ENCODE results near the gene GNGT1. TPM values are rescaled to one million over a fixed set of nuclear protein-coding genes. Genes with fewer than 3 reads are reported as not detected.

The GNGT1 gene
- polyA plus RNA-seq, 2 of the 4 experiments (the other 2 are of a cell fraction): not detected

GRCh38 chr7:93949423-93949822 is 43.1 kb downstream of the GNGT1 start:
- ChIA-PET CTCF (interaction anchor here (1.1 kb wide), 1 partner anchor 9 kb away, joined by 4 read pairs; no protein-coding TSS in a partner anchor), POLR2A (no interaction called here)
- whole genome bisulfite sequencing (ENCODE audit: missing lambda C conversion rate): 28% methylated on average over 1 of the region's 1 CpG
- ATAC-seq (peak; percentile 76 to 80; a peak in 5 of 6 replicates), FAIRE-seq (peak; percentile 54), DNase-seq (ENCODE audit: low read depth in 1 of 2, low spot score in 1 of 2) (peak; percentile 11 to 45)
- peak overlapping the region; percentile 47 to 51; a peak in 4 of 6 replicates for H3K27ac ChIP-seq
- peak overlapping the region; percentile 41 for H3K4me2 ChIP-seq
- no peak for TF ChIP-seq FOSB (CRISPR knock-in tag; IDR thresholded peaks at IDR 0.05)
- TF ChIP-seq JUN (IDR thresholded peaks at IDR 0.05): no peak
- no peak for TF ChIP-seq MAX (IDR thresholded peaks at IDR 0.05)
- TF ChIP-seq POLR2A (IDR thresholded peaks at IDR 0.05; ENCODE audit: low read length): no peak
- 0 out of 2 replicates have a peak, but pooled peaks have one; percentile 12 for TF ChIP-seq FOSL2 (IDR thresholded peaks at IDR 0.05)
- TF ChIP-seq FOSL2 (CRISPR knock-in tag; IDR thresholded peaks at IDR 0.05): peak; percentile 69
- 0 out of 5 replicates have a peak, but pooled peaks of 1 of the 2 experiments have one; percentile 13 for TF ChIP-seq EP300 (IDR thresholded peaks at IDR 0.05)
- H3K4me1 ChIP-seq: peaks cover 15% of the 10 kb centered on the region
- H3K4me3 ChIP-seq: no peak overlapping the region
- H3K9me3 ChIP-seq: no peaks in the 10 kb centered on the region

GRCh38 chr7:93955304-93955703 is 48.9 kb downstream of the GNGT1 start:
- Histone ChIP-seq H3K27ac (no peak overlapping the region), H3K9me3 (no peaks in the 10 kb centered on the region), H3K4me1 (no peaks in the 10 kb centered on the region), H3K4me3 (no peak overlapping the region), H3K4me2 (no peak overlapping the region)
- DNase-seq (ENCODE audit: low read depth in 1 of 2, low spot score in 1 of 2): no peak
- no peak for TF ChIP-seq CHD2 (IDR thresholded peaks at IDR 0.05; ENCODE audit: low read length, partially characterized antibody)
- TF ChIP-seq NPAS2 (CRISPR knock-in tag; IDR thresholded peaks at IDR 0.05; ENCODE audit: borderline replicate concordance): no peak
- TF ChIP-seq MYC (IDR thresholded peaks at IDR 0.05; ENCODE audit: borderline replicate concordance, low read length): no peak
- TF ChIP-seq E2F6 (IDR thresholded peaks at IDR 0.05; ENCODE audit: borderline replicate concordance, low read depth): no peak
- TF ChIP-seq BHLHE40 (IDR thresholded peaks at IDR 0.05; ENCODE audit: low read depth, low read length): no peak
- no peak for TF ChIP-seq RNF2 (IDR thresholded peaks at IDR 0.05; ENCODE audit: borderline replicate concordance, low read depth)
- TF ChIP-seq MAZ (IDR thresholded peaks at IDR 0.05; ENCODE audit: borderline replicate concordance, low read depth, low read length): no peak
- no peak for TF ChIP-seq PHF8 (IDR thresholded peaks at IDR 0.05; ENCODE audit: borderline replicate concordance, low read depth)
- no peak for TF ChIP-seq ZFP36 (IDR thresholded peaks at IDR 0.05; ENCODE audit: borderline replicate concordance, partially characterized antibody)
- no peak for TF ChIP-seq KDM1A (IDR thresholded peaks at IDR 0.05; ENCODE audit: low read depth)
- TF ChIP-seq RFX5 (IDR thresholded peaks at IDR 0.05): no peak
- TF ChIP-seq MAFK (IDR thresholded peaks at IDR 0.05; ENCODE audit: partially characterized antibody): no peak
- peak; percentile 61 for FAIRE-seq
- ChIA-PET CTCF (no interaction called here), POLR2A (no interaction called here)
- no peak for ATAC-seq
- WGBS (ENCODE audit: missing lambda C conversion rate): 89% methylated on average over 2 of the region's 2 CpGs

- Histone ChIP-seq H3K27ac (no peak overlapping the region), H3K9me3 (no peaks in the 10 kb centered on the region), H3K4me1 (no peaks in the 10 kb centered on the region), H3K4me2 (no peak overlapping the region), H3K4me3 (no peak overlapping the region)
- DNase-seq (ENCODE audit: low read depth in 1 of 2, low spot score in 1 of 2): no peak
- POLR2A ChIA-PET: no interaction called here
- FAIRE-seq: no peak
- CTCF ChIA-PET: interaction anchor here (1.7 kb wide), 1 partner anchor 69 kb away, joined by 4 read pairs; no protein-coding TSS in a partner anchor
- no peak for ATAC-seq
- 94% methylated on average over 1 of the region's 1 CpG for WGBS (ENCODE audit: missing lambda C conversion rate)
- TF ChIP-seq NR3C1 (IDR thresholded peaks at IDR 0.05) (no peak), ZC3H11A (IDR thresholded peaks at IDR 0.05) (no peak), RAD21 (conservative IDR thresholded peaks at IDR 0.05 in 1 of 2, IDR thresholded peaks at IDR 0.05 in 1 of 2) (no peak), EHMT2 (IDR thresholded peaks at IDR 0.05; ENCODE audit: low read depth) (no peak), BHLHE40 (IDR thresholded peaks at IDR 0.05; ENCODE audit: low read depth, low read length) (no peak), RNF2 (IDR thresholded peaks at IDR 0.05; ENCODE audit: borderline replicate concordance, low read depth) (no peak), HOXB13 (CRISPR knock-in tag; IDR thresholded peaks at IDR 0.05; ENCODE audit: low read depth) (no peak), CBX8 (IDR thresholded peaks at IDR 0.05) (no peak), RCOR1 (IDR thresholded peaks at IDR 0.05; ENCODE audit: low read depth, low read length) (no peak), HES2 (IDR thresholded peaks at IDR 0.05) (no peak), ESRRA (IDR thresholded peaks at IDR 0.05; ENCODE audit: borderline replicate concordance, low read length) (no peak), CTCF (IDR thresholded peaks at IDR 0.05) (no peak), EHF (CRISPR knock-in tag; IDR thresholded peaks at IDR 0.05) (no peak)
Measured at GRCh38 chr7:93957767-93958166, 51.4 kb downstream of the GNGT1 start.

All from A549 (cell line).